Endometrium (tissue), 2 donors: ENCODE data around the gene RTN3.

Experiments
- FAIRE-seq: peaks from 2 replicates; lab custom pipeline; 2012; peaks lifted over from hg19 to GRCh38; lab: Jason Lieb, UNC
- donor health status: control.
- donor health status: control.

Gene RTN3

GRCh38 chr11:63738720-63739360 is 57.5 kb downstream of the RTN3 start:
- peak; percentile 57 for FAIRE-seq

DNA sequence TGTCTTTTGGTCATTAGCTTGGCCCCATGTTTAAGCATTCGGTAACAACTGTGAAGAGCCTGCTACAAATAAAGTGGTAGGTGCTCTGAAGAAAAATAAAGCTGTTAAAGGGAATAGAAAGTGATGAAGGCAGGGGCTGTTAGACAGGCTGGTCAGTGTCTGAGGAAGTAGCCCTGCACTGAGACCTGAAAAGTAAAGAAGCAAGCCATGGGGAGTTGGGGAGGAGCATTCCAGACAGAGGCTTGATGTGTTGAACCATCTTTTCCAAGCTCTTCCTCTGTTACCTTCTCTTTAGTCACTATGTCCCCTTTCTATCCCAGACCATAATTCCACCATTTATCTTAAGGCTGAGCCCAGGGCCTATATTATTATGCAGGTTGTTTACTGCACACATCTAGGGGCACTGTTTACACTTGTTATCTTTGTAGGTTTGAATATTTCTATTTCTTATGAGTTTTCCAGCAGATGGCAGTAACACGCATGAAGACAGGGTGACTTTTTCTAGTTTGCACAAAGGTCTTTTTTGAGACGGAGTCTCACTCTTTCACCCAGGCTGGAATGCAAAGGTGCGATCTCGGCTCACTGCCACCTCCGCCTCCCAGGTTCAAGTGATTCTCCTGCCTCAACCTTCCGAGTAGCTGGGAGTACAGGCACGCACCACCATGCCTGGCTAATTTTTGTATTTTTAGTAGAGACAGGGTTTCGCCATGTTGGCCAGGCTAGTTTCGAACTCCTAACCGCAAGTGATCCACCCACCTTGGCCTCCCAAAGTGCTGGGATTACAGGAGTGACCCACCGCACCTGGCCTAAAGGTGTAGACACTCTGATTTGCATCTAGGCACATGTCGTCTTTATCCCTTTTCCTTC is 64.2 kb downstream of the RTN3 start:
- no peak for FAIRE-seq

- FAIRE-seq: no peak
Measured at GRCh38 chr11:63747011-63747410, 65.7 kb downstream of the RTN3 start.

GRCh38 chr11:63749624-63750023 is 68.3 kb downstream of the RTN3 start:
- FAIRE-seq: no peak

GRCh38 chr11:63756919-63757761 is 75.8 kb downstream of the RTN3 start:
- FAIRE-seq: peak; percentile 15

GRCh38 chr11:63760487-63761079 is 79.3 kb downstream of the RTN3 start:
- FAIRE-seq: no peak

DNA sequence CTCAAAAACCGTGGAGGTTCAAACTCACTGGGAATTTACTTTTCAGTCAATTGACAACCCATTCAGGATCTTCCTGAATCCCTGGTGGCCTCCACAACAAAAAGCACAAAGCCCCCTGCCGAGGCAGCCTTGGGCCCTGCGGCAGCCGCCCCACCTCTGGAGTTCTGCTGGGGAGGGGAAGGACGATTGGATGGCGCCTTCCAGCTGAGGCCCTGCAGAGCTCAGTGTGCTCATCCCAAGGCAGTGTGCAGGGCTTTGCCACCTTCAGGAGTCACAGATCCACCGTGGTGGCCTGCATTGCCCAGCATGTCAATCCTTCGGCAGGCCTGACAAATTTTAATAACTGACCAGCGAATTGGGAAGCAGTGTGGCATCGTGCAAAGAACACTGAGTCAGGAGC is 79.9 kb downstream of the RTN3 start:
- no peak for FAIRE-seq

DNA sequence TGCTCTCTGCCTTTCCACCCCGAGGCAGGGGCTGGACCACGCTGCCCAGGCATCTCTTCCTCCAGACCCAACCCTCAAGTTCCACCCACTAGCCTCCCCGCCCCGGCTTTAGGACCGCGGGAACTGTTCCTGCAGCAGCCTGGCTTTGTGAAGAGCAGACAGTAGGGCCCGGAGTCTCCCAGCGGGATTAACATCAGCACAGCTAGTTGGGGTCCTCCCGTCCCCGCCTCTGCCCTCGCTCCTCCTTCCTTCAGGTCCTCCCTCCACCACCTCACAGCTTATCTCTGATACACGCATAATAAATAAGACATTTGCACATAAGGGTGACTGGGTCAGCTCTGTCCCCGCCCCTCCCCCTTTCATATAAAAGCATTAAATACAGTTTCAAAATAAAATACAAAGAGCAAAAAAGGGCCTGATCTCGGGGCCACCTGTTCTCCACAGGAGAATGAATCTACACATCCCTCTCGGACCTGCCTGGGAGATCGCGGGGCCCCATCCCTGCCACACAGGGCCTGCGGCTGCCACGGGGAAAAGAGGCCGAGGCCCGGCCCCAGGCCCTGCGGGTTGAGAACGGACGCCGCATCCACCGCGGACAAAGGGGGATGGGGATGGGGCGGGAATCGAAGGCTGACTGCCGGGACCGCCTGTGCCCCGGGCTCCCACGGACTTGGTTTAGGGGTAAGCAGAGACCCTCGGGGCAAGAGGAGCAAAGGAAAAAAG is 80.8 kb downstream of the RTN3 start:
- FAIRE-seq: no peak

GRCh38 chr11:63762654-63763495 is 81.6 kb downstream of the RTN3 start:
- no peak for FAIRE-seq

GRCh38 chr11:63763496-63764339 is 82.4 kb downstream of the RTN3 start:
- FAIRE-seq: no peak

- no peak for FAIRE-seq
Measured at GRCh38 chr11:63764340-63764678, 83.0 kb downstream of the RTN3 start.

DNA sequence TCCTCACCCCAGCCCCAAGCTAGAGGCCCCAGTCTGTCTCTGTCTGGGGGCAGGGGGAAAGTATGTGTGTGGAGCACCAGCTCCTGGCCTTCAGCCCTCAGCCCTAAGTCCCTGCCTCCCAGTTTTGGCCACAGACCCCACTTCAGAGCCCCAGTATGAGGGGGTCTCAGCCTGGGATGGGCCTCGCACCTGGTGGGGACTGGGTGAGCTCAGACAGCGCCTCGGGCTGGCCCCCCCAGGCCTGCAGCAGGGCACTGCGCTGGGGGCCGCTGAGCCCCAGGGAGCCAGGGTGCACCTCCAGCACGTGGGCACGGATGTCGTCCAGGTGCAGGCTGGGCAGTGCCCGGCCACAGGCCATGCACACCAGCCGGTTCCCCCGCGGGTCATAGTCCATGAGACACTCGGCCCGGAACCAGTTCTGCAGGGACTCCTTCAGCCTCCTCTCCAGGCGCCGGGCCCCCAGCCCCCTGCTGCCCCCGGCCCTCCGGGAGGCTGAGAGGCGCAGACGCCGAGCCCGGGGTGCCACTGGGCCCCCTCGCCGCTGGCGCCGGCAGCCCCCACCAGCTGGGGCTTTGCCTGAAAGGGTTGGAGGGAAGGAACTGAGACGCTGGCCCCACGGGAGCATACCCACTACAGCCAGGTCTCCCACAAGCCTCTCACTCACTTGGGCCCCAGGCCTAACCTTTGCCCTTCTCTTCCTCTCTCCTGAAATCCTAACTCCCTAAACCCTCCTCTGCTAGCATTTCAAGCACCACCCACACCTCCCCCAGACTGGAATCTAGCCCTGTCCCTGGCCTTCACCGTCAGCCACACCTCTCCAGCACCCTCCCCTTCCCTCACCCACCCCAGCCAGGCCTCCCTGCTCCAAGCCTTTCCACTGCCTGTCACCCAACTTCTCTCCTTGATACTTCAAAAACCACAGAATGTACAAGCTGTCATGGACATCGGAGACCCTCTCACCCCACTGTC is 83.7 kb downstream of the RTN3 start:
- FAIRE-seq: no peak

- no peak for FAIRE-seq
Measured at GRCh38 chr11:63765688-63766241, 84.5 kb downstream of the RTN3 start.

DNA sequence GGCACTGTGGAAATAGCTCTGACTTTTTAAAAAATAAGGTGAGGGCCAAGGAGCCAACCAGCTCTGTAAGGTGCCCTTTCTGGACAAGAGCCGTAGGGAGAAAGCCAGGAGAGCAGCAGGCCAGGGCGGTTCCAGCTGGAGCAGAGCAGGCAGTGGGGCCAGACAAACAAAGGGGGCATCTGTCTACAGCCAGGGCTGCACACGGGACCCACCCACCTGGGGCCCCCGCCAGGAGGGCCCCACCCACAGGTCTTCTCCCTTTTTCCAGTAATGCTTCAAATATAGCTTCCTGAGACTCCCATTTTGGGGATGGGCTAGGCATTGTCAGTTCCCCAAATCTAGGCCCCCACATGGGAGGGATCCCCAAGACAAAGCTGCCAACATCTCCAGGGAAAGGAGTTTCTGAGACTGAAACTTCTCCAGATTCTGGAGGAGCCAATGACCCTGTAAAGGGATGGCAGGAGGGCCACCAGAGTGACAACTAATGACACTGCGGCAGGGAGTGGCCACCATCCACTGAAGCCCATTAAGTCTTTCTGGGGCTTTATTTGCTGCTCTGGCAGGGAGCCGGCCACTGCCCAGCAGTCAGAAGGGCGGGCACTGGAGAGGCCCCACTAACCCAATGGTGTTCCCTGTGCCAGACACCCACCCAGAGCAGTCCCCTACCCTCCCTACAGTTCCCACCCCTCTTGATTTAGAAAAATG is 85.4 kb downstream of the RTN3 start:
- FAIRE-seq: no peak

DNA sequence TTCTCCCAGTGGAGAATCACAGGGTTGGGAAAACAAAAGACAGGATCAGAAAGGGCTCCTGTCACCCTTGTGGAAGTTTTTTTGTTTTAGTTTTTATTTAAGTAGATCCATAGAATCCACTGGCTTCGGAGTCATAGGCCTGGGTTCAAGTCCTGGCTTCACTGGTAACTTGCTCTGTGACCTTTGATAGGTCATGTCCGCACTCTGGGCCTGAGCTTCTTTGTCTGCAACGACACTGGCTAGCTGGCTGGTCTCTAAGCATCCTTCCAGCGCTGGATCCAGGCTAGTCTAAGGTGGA is 85.9 kb downstream of the RTN3 start:
- FAIRE-seq: peak; percentile 43

- no peak for FAIRE-seq
Measured at GRCh38 chr11:63767565-63768236, 86.4 kb downstream of the RTN3 start.
